H9 (cell line): ENCODE data around the gene CASK. TPM values are rescaled to one million over a fixed set of nuclear protein-coding genes. Genes with fewer than 3 reads are reported as not detected.

Experiments used
- DNase-seq: peaks from one replicate; pipeline ENCODE4 v3.0.0-alpha.2; 2017
- H2AFZ ChIP-seq: one replicate; pipeline ENCODE4 v1.6.1; 2013; ENCODE audit warnings: mild to moderate bottlenecking, low read length, control low read depth, moderate library complexity
- H2AK5ac ChIP-seq: 2 replicates; pipeline ENCODE4 v1.6.1; 2013; ENCODE audit warnings: low read length, control low read depth, mixed read lengths; ENCODE audit not compliant: insufficient read length
- H2BK120ac ChIP-seq: one replicate; pipeline ENCODE4 v1.6.1; 2013; ENCODE audit warnings: low read depth, mild to moderate bottlenecking, low read length, control low read depth, inconsistent platforms; ENCODE audit not compliant: poor library complexity, severe bottlenecking
- H2BK12ac ChIP-seq: 2 replicates; pipeline ENCODE4 v1.6.1; 2013; ENCODE audit warnings: low read length, control low read depth, mixed read lengths, low read depth; ENCODE audit not compliant: insufficient read length
- H2BK15ac ChIP-seq: 2 replicates; pipeline ENCODE4 v1.6.1; 2013; ENCODE audit warnings: low read depth, low read length, control low read depth
- H2BK20ac ChIP-seq: one replicate; pipeline ENCODE4 v1.6.1; 2013; ENCODE audit warnings: low read depth, mild to moderate bottlenecking, low read length, control low read depth, inconsistent platforms; ENCODE audit not compliant: poor library complexity, severe bottlenecking
- H2BK5ac ChIP-seq: 2 replicates; pipeline ENCODE4 v1.6.1; 2013; ENCODE audit warnings: low read length, control low read depth, mixed read lengths; ENCODE audit not compliant: insufficient read length
- H3K14ac ChIP-seq: 2 replicates; pipeline ENCODE4 v1.6.1; 2013; ENCODE audit warnings: low read length, control low read depth; ENCODE audit not compliant: insufficient read depth
- H3K18ac ChIP-seq: 2 replicates; pipeline ENCODE4 v1.6.1; 2013; ENCODE audit warnings: low read depth, mild to moderate bottlenecking, mixed read lengths, low read length, control low read depth; ENCODE audit not compliant: insufficient read length
- H3K23ac ChIP-seq: 2 replicates; pipeline ENCODE4 v1.6.1; 2013; ENCODE audit warnings: low read length, control low read depth, mixed read lengths, low read depth; ENCODE audit not compliant: insufficient read length
- H3K23me2 ChIP-seq: 2 replicates; pipeline ENCODE4 v1.6.1; 2013; ENCODE audit warnings: low read depth, mild to moderate bottlenecking, mixed read lengths, low read length, control low read depth; ENCODE audit not compliant: insufficient read length, poor library complexity, severe bottlenecking
- H3K27ac ChIP-seq: 2 replicates; pipeline ENCODE4 v1.5.1; 2013; ENCODE audit warnings: low read length, control low read depth, mixed read lengths, low read depth; ENCODE audit not compliant: insufficient read length
- H3K27me3 ChIP-seq: 2 replicates; pipeline ENCODE4 v1.6.1; 2013; ENCODE audit warnings: low read length, control low read depth, inconsistent platforms; ENCODE audit not compliant: insufficient read depth
- H3K4ac ChIP-seq: 2 replicates; pipeline ENCODE4 v1.6.1; 2013; ENCODE audit warnings: low read depth, mild to moderate bottlenecking, control low read depth, inconsistent platforms, low read length, moderate library complexity
- H3K4me1 ChIP-seq: 2 replicates; pipeline ENCODE4 v1.6.1; 2013; ENCODE audit warnings: low read length, control low read depth, inconsistent platforms; ENCODE audit not compliant: insufficient read depth
- H3K4me2 ChIP-seq: 2 replicates; pipeline ENCODE4 v1.6.1; 2013; ENCODE audit warnings: low read length, control low read depth, mixed read lengths; ENCODE audit not compliant: insufficient read length, insufficient read depth
- H3K56ac ChIP-seq: 2 replicates; pipeline ENCODE4 v1.6.1; 2013; ENCODE audit warnings: low read depth, mild to moderate bottlenecking, mixed read lengths, low read length, control low read depth; ENCODE audit not compliant: insufficient read length
- H3K79me1 ChIP-seq: 2 replicates; pipeline ENCODE4 v1.6.1; 2013; ENCODE audit warnings: low read depth, mild to moderate bottlenecking, moderate library complexity, low read length, control low read depth, inconsistent platforms; ENCODE audit not compliant: insufficient read depth, poor library complexity, severe bottlenecking
- H3K79me2 ChIP-seq: 2 replicates; pipeline ENCODE4 v1.6.1; 2013; ENCODE audit warnings: low read length, control low read depth, inconsistent platforms; ENCODE audit not compliant: insufficient read depth
- H3K9ac ChIP-seq: 2 replicates; pipeline ENCODE4 v1.6.1; 2013; ENCODE audit warnings: low read length, control low read depth, mixed read lengths; ENCODE audit not compliant: insufficient read length; ENCODE audit errors: extremely low read depth
- H3K9me3 ChIP-seq: one replicate; pipeline ENCODE4 v1.6.1; 2013; ENCODE audit warnings: low read depth, low read length, inconsistent platforms; ENCODE audit not compliant: control insufficient read depth
- H3T11ph ChIP-seq: one replicate; pipeline ENCODE4 v1.6.1; 2013; ENCODE audit warnings: mild to moderate bottlenecking, low read length, control low read depth, inconsistent platforms
- H4K20me1 ChIP-seq: one replicate; pipeline ENCODE4 v1.6.1; 2013; ENCODE audit not compliant: control insufficient read depth, insufficient read length, insufficient read depth
- H4K5ac ChIP-seq: 2 replicates; pipeline ENCODE4 v1.6.1; 2013; ENCODE audit warnings: low read depth, mild to moderate bottlenecking, mixed read lengths, low read length, control low read depth; ENCODE audit not compliant: insufficient read length
- H4K8ac ChIP-seq: replicated peaks from 2 replicates; pipeline ENCODE4 v1.6.1; 2013; ENCODE audit warnings: low read length, control low read depth, mixed read lengths, low read depth; ENCODE audit not compliant: insufficient read length
- H4K91ac ChIP-seq: 2 replicates; pipeline ENCODE4 v1.6.1; 2013; ENCODE audit warnings: low read depth, mild to moderate bottlenecking, moderate library complexity, mixed read lengths, low read length, control low read depth; ENCODE audit not compliant: insufficient read length
- H3K27ac Mint-ChIP-seq, 3 experiments: 2 replicates in 2 of 3; 3 replicates in 1 of 3; pipeline ENCODE4 v1.8.0; 2020 to 2021; ENCODE audit warnings: mixed read lengths in 3 of 3, mild to moderate bottlenecking in 1 of 3, moderate library complexity in 1 of 3
- H3K27me3 Mint-ChIP-seq: 2 replicates; pipeline ENCODE4 v1.8.0; 2021; ENCODE audit warnings: low read depth, mild to moderate bottlenecking, moderate library complexity, mixed read lengths
- H3K36me3 Mint-ChIP-seq, 3 experiments: 2 replicates in 2 of 3; 3 replicates in 1 of 3; pipeline ENCODE4 v1.8.0; 2020 to 2021; ENCODE audit warnings: low read depth in 3 of 3, mixed read lengths in 3 of 3; ENCODE audit not compliant: insufficient read depth in 1 of 3
- H3K4me1 Mint-ChIP-seq, 2 experiments: 2 replicates each; pipeline ENCODE4 v1.8.0; 2020; ENCODE audit warnings: mixed read lengths in 2 of 2
- H3K4me3 Mint-ChIP-seq, 2 experiments: 2 replicates in 1 of 2; 3 replicates in 1 of 2; pipeline ENCODE4 v1.8.0; 2020 to 2021; ENCODE audit warnings: mild to moderate bottlenecking in 2 of 2, mixed read lengths in 2 of 2, moderate library complexity in 1 of 2
- H3K9me3 Mint-ChIP-seq, 2 experiments: 2 replicates in 1 of 2; 3 replicates in 1 of 2; pipeline ENCODE4 v1.8.0; 2020; ENCODE audit warnings: mild to moderate bottlenecking in 2 of 2, mixed read lengths in 2 of 2, moderate library complexity in 1 of 2
- WGBS: extraction: QIAGEN DNeasy Blood & Tissue Kit; methylation state at CpG from one replicate; pipeline ENCODE4 v1.1.7; 2013; ENCODE audit warnings: missing lambda C conversion rate, low lambda C conversion rate, mixed read lengths; ENCODE audit not compliant: insufficient read length; ENCODE audit errors: extremely low coverage; 5-methylcytosine and 5-hydroxymethylcytosine counted together
- total RNA-seq: library from RNA; stranded (reverse); gene quantifications from 2 replicates; pipeline ENCODE4 v1.2.1, GENCODE V29; 2021
- TF ChIP-seq, protein P1 (sequence below): fragments of 200-600 bp; sonication (generic); conservative IDR thresholded peaks from 3 replicates; pipeline ENCODE4 v1.8.0; 2021; ENCODE audit warnings: antibody characterized with exemption, mild to moderate bottlenecking

CASK gene
- total RNA-seq, 1 experiment from 2014 or later = 44.1 TPM

DNA sequence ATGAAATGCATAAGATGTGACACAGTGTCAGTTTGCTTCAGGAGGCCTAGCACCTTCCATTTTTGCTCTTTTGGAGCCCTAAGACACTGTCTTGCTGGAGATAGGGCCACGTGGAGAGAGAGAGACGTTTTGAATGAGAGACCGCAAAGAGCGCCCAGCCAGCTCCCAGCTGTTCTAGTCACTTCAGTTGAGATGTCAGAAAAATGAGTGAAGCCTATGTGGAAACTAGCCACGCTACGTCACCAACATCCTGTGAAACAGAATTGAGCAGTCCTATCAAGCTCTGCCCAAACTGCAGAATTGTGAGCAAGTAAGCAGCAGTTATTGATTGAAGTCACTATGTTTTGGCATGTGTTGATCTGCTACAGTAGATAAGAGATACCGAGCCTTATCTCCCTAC is 186.3 kb downstream of the CASK start:
- Histone ChIP-seq H3T11ph (no peak overlapping the region), H2BK20ac (no peak overlapping the region), H2AFZ (no peak overlapping the region), H2BK12ac (no peak overlapping the region), H3K79me1 (no peaks in the 10 kb centered on the region), H4K91ac (no peak overlapping the region), H3K23me2 (no peaks in the 10 kb centered on the region), H3K23ac (no peak overlapping the region), H2BK120ac (no peak overlapping the region), H3K4me1 (peaks cover 3% of the 10 kb centered on the region; the same call in 1 of the 2 replicates), H2BK15ac (no peak overlapping the region), H3K9me3 (no peaks in the 10 kb centered on the region), H3K27ac (no peak overlapping the region), H3K18ac (no peak overlapping the region), H3K27me3 (no peaks in the 10 kb centered on the region), H2BK5ac (no peak overlapping the region), H3K56ac (no peak overlapping the region), H4K5ac (no peak overlapping the region), H3K9ac (no peak overlapping the region), H3K4me2 (no peak overlapping the region), H3K4ac (no peak overlapping the region), H2AK5ac (no peak overlapping the region), H3K14ac (no peak overlapping the region), H4K20me1 (no peaks in the 10 kb centered on the region), H4K8ac (no peak overlapping the region), H3K79me2 (no peaks in the 10 kb centered on the region)
- DNase-seq = no peak
- Mint-ChIP-seq H3K4me1 (peaks cover 19 to 26% of the 10 kb centered on the region in 2 experiments), H3K27me3 (no peaks in the 10 kb centered on the region), H3K4me3 (no peak overlapping the region), H3K9me3 (peaks cover 25 to 37% of the 10 kb centered on the region in 2 experiments), H3K27ac (no peak overlapping the region), H3K36me3 (peaks cover 0 to 5% (median 0%) of the 10 kb centered on the region in 3 experiments; a peak in 3 of 7 replicates)
- TF ChIP-seq, protein P1, sequence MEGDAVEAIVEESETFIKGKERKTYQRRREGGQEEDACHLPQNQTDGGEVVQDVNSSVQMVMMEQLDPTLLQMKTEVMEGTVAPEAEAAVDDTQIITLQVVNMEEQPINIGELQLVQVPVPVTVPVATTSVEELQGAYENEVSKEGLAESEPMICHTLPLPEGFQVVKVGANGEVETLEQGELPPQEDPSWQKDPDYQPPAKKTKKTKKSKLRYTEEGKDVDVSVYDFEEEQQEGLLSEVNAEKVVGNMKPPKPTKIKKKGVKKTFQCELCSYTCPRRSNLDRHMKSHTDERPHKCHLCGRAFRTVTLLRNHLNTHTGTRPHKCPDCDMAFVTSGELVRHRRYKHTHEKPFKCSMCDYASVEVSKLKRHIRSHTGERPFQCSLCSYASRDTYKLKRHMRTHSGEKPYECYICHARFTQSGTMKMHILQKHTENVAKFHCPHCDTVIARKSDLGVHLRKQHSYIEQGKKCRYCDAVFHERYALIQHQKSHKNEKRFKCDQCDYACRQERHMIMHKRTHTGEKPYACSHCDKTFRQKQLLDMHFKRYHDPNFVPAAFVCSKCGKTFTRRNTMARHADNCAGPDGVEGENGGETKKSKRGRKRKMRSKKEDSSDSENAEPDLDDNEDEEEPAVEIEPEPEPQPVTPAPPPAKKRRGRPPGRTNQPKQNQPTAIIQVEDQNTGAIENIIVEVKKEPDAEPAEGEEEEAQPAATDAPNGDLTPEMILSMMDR = no peak
- no CpG with 5 or more reads among the region's 7 CpGs for WGBS
